Measurements from ENCODE around the gene TIAM2. TPM values are rescaled to one million over a fixed set of nuclear protein-coding genes. Genes with fewer than 3 reads are reported as not detected.
"Not testable (repeated sequence)": the region's sequence is repeated elsewhere in the genome, so short reads cannot be mapped to it uniquely, and the experiment has no call there.

Gene TIAM2
- total and polyA plus RNA-seq, 9 of the 15 experiments (the other 6 are each of a cell fraction or from before 2014, with no cell fraction given), result 0.73 to 6.5 (median 4.3) TPM

DNA sequence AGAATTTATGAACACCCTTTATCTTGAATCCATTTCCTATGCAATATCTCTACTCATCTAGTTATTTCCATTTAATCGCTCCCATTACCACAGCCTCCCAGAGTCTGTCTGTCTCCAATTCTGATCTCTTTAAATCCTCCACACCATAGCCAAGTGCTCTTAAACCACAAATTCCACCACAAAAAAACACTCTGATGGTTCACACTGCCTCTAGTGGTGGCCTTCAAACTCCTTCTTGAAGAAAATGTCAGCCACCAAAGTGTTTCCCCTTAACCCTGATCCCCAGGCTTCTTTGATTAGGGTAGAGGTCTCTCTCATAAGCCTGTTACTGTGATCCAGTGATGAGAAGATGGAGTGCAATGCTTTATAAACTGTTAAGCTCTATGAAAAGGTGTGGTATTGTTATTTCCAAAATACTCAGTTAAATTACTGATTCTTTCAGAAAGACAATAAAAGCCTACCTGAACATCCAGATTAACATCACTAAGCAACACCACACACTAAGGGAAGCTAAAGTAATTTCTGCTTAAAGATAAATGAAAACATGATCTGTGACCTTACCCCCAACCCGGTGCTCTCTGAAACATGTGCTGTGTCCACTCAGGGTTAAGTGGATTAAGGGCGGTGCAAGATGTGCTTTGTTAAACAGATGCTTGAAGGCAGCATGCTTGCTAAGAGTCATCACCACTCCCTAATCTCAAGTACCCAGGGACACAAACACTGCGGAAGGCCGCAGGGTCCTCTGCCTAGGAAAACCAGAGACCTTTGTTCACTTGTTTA is 273.2 kb downstream of the TIAM2 start:
- in situ Hi-C loops (cut with MboI); H2AFZ ChIP-seq (ENCODE audit: low read depth, low read length); POLR2A ChIA-PET; H3K9me1 ChIP-seq (ENCODE audit: control insufficient read depth, insufficient read depth, low read length); H4K20me1 ChIP-seq (replicated peaks; ENCODE audit: control insufficient read depth, insufficient read depth, low read length); H3K4me2 ChIP-seq (ENCODE audit: insufficient read depth, low read length); H3K4me3 ChIP-seq; H3K27ac ChIP-seq (ENCODE audit: extremely low read depth, low read depth, low read length); H3K9me3 ChIP-seq (replicated peaks; ENCODE audit: control insufficient read depth, insufficient read depth, low read depth, low read length); H3K27me3 ChIP-seq (ENCODE audit: control insufficient read depth in 2 of 2, insufficient read depth in 2 of 2, low read length in 2 of 2); CTCF ChIA-PET (ENCODE audit: low intra/inter-chr PET ratio); H3K9ac ChIP-seq (ENCODE audit: insufficient read depth in 1 of 2, low read depth in 2 of 2, low read length in 2 of 2); H3K79me2 ChIP-seq (ENCODE audit: control insufficient read depth, insufficient read depth, low read length); H3K4me1 ChIP-seq (replicated peaks in 1 of 2; ENCODE audit: control insufficient read depth in 2 of 2, insufficient read depth in 2 of 2, low read length in 2 of 2); BruUV-seq (replicated peaks): not testable (repeated sequence)
- FAIRE-seq, result peak; percentile 78
- WGBS (ENCODE audit: insufficient coverage, low coverage, missing lambda C conversion rate), result 50% methylated on average over 3 of the region's 5 CpGs
- H3K36me3 ChIP-seq (ENCODE audit: control insufficient read depth, insufficient read depth, low read length), result peaks cover 65% of the 10 kb centered on the region
- peak; percentile 95 for ATAC-seq
- peak in 3 of 4 experiments; percentile 28 to 63 (median 40) for DNase-seq (ENCODE audit: extremely low read depth in 1 of 4, low spot score in 3 of 4)
- TF ChIP-seq KLF16 (IDR thresholded peaks at IDR 0.05), result 0 out of 2 replicates have a peak, but pooled peaks have one; percentile 20
- peak in 1 of 2 experiments; percentile 34; a peak in 2 of 4 replicates for TF ChIP-seq RAD21 (CRISPR knock-in tag; conservative IDR thresholded peaks at IDR 0.05 in 1 of 2, IDR thresholded peaks at IDR 0.05 in 1 of 2)
- TF ChIP-seq CBFA2T3 (IDR thresholded peaks at IDR 0.05), result peak; percentile 75
- peak in 1 of 3 experiments; percentile 49 for TF ChIP-seq YY1 (IDR thresholded peaks at IDR 0.05; ENCODE audit: borderline replicate concordance in 1 of 3, control insufficient read depth in 1 of 3, extremely low read depth in 1 of 3, insufficient read depth in 3 of 3, insufficient read length in 1 of 3, insufficient replicate concordance in 2 of 3, low read depth in 1 of 3, low read length in 2 of 3)
- TF ChIP-seq, protein P1, sequence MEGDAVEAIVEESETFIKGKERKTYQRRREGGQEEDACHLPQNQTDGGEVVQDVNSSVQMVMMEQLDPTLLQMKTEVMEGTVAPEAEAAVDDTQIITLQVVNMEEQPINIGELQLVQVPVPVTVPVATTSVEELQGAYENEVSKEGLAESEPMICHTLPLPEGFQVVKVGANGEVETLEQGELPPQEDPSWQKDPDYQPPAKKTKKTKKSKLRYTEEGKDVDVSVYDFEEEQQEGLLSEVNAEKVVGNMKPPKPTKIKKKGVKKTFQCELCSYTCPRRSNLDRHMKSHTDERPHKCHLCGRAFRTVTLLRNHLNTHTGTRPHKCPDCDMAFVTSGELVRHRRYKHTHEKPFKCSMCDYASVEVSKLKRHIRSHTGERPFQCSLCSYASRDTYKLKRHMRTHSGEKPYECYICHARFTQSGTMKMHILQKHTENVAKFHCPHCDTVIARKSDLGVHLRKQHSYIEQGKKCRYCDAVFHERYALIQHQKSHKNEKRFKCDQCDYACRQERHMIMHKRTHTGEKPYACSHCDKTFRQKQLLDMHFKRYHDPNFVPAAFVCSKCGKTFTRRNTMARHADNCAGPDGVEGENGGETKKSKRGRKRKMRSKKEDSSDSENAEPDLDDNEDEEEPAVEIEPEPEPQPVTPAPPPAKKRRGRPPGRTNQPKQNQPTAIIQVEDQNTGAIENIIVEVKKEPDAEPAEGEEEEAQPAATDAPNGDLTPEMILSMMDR (IDR thresholded peaks at IDR 0.05 in 2 of 3, conservative IDR thresholded peaks at IDR 0.05 in 1 of 3; ENCODE audit: insufficient read depth in 2 of 3, low read depth in 1 of 3, low read length in 3 of 3), result peak; percentile 55 to 73 (median 61)
- TF ChIP-seq CBFA2T2 (conservative IDR thresholded peaks at IDR 0.05), result peak; percentile 45
- intact Hi-C loops (cut with micrococcal nuclease), result loop anchor here (1.0 kb wide), 1 partner anchor 91 kb away; no protein-coding TSS in a partner anchor

Measured in K562 (cell line).